HCT116 (cell line): ENCODE results near the gene PAQR8. TPM values are rescaled to one million over a fixed set of nuclear protein-coding genes. Genes with fewer than 3 reads are reported as not detected.

ENCODE experiments used
- ATAC-seq: fragments of 200-7000 bp; cut with Tn5 transposase; 2 replicates; pipeline ENCODE4 v1.9.1; 2020; ENCODE audit warnings: mild to moderate bottlenecking, moderate library complexity
- BruUV-seq: library from RNA; stranded (reverse); fragments of 400-500 nt; replicated peaks from 2 replicates; lab custom pipeline; 2021; lab: Mats Ljungman, UMichigan
- CTCF ChIA-PET: fragments of 300-600 bp; sonication (Branson Sonifier 250); formaldehyde crosslinking; loops from one replicate; lab custom pipeline; 2021; ENCODE audit warnings: antibody characterized with exemption; lab: Charles Lee
- POLR2A ChIA-PET: fragments of 300-600, 350-600 bp; sonication (Branson Sonifier 250); formaldehyde crosslinking; loops from one replicate; lab custom pipeline; 2021; ENCODE audit warnings: antibody characterized with exemption; lab: Charles Lee
- RAD21 ChIA-PET, 2 experiments: fragments of 300-600 bp; sonication (Branson Sonifier 250); formaldehyde crosslinking; loops; one replicate each; lab custom pipeline; 2023; ENCODE audit warnings: low total read pairs in 2 of 2; ENCODE audit not compliant: uncharacterized antibody in 2 of 2, unreplicated experiment in 2 of 2, low non-redundant PET in 1 of 2; lab: Charles Lee
- DNase-seq: peaks from one replicate; pipeline ENCODE4 v3.0.0-alpha.2; 2010; ENCODE audit warnings: low read depth, low spot score
- H2AFZ ChIP-seq: fragments of 200-600 bp; shearing (Covaris generic), sonication (generic); 2 replicates; pipeline ENCODE4 v1.6.1; 2017; ENCODE audit warnings: low read depth, mixed run types, mixed read lengths, antibody characterized with exemption, low read length; ENCODE audit not compliant: poor library complexity, severe bottlenecking
- H3K27ac ChIP-seq: 2 replicates; pipeline ENCODE4 v1.5.1; 2012; ENCODE audit warnings: low read depth, low read length
- H3K27me3 ChIP-seq: fragments of 200-600 bp; sonication (generic); 2 replicates; pipeline ENCODE4 v1.6.1; 2016; ENCODE audit warnings: mixed run types, low read length, mixed read lengths; ENCODE audit not compliant: insufficient read depth
- H3K36me3 ChIP-seq, 2 experiments: fragments of 200-500 bp in 1 of 2; fragments of 200-600 bp in 1 of 2; sonication (Bioruptor generic) in 1 of 2; sonication (generic) in 1 of 2; 2 replicates each; pipeline versions ENCODE4 v1.5.1 to v1.6.1; 2014 to 2016; ENCODE audit warnings: low read length in 2 of 2, inconsistent platforms in 1 of 2, mixed read lengths in 1 of 2, mixed run types in 1 of 2; ENCODE audit not compliant: insufficient read depth in 2 of 2, control insufficient read depth in 1 of 2
- H3K4me1 ChIP-seq, 2 experiments: fragments of 200-600 bp in 1 of 2; sonication (generic) in 1 of 2; 2 replicates each; pipeline versions ENCODE4 v1.5.1 to v1.6.1; 2012 to 2017; ENCODE audit warnings: low read length in 2 of 2, inconsistent platforms in 1 of 2, mild to moderate bottlenecking in 1 of 2, mixed read lengths in 1 of 2, mixed run types in 1 of 2, moderate library complexity in 1 of 2; ENCODE audit not compliant: insufficient read depth in 2 of 2, control insufficient read depth in 1 of 2
- H3K4me2 ChIP-seq: fragments of 200-600 bp; sonication (generic); 2 replicates; pipeline ENCODE4 v1.6.1; 2017; ENCODE audit warnings: mixed run types, low read length, mixed read lengths
- H3K4me3 ChIP-seq, 2 experiments: fragments of 200-600 bp in 1 of 2; sonication (generic) in 1 of 2; replicated peaks in 1 of 2; 2 replicates each; pipeline ENCODE4 v1.5.1; 2011 to 2016; ENCODE audit warnings: low read length in 2 of 2, control low read depth in 1 of 2, low read depth in 1 of 2, mild to moderate bottlenecking in 1 of 2, mixed read lengths in 1 of 2, mixed run types in 1 of 2
- H3K79me2 ChIP-seq: fragments of 200-600 bp; sonication (generic); 2 replicates; pipeline ENCODE4 v1.6.1; 2017; ENCODE audit warnings: mild to moderate bottlenecking, mixed run types, low read length, moderate library complexity, mixed read lengths; ENCODE audit not compliant: insufficient read depth
- H3K9ac ChIP-seq: fragments of 200-600 bp; sonication (generic); 2 replicates; pipeline ENCODE4 v1.6.1; 2016; ENCODE audit warnings: low read length, mixed read lengths
- H3K9me2 ChIP-seq: fragments of 200-600 bp; sonication (generic), shearing (Covaris generic); 2 replicates; pipeline ENCODE4 v1.6.1; 2017; ENCODE audit warnings: mixed run types, mild to moderate bottlenecking, moderate library complexity; ENCODE audit not compliant: insufficient read depth
- H3K9me3 ChIP-seq, 2 experiments: fragments of 200-500 bp in 1 of 2; fragments of 200-600 bp in 1 of 2; sonication (Bioruptor generic) in 1 of 2; sonication (generic) in 1 of 2; 2 replicates each; pipeline ENCODE4 v1.6.1; 2014 to 2017; ENCODE audit warnings: low read length in 2 of 2, mixed read lengths in 2 of 2, inconsistent platforms in 1 of 2, low read depth in 1 of 2, mild to moderate bottlenecking in 1 of 2, mixed run types in 1 of 2, moderate library complexity in 1 of 2; ENCODE audit not compliant: control insufficient read depth in 1 of 2, insufficient read depth in 1 of 2
- H4K20me1 ChIP-seq: fragments of 200-600 bp; sonication (generic), shearing (Covaris generic); 2 replicates; pipeline ENCODE4 v1.6.1; 2017; ENCODE audit warnings: mixed run types, mild to moderate bottlenecking, moderate library complexity; ENCODE audit not compliant: insufficient read depth
- CBX3 ChIP-seq: IDR thresholded peaks from 2 replicates; pipeline ENCODE4 v1.6.1; 2012; ENCODE audit warnings: low read depth
- EGR1 ChIP-seq: IDR thresholded peaks from 2 replicates; pipeline ENCODE4 v1.6.1; 2012; ENCODE audit warnings: low read depth
- ELF1 ChIP-seq: IDR thresholded peaks from 2 replicates; pipeline ENCODE4 v1.6.1; 2012; ENCODE audit warnings: low read depth, borderline replicate concordance
- FOSL1 ChIP-seq: IDR thresholded peaks from 2 replicates; pipeline ENCODE4 v1.6.1; 2012; ENCODE audit warnings: low read depth
- MAX ChIP-seq: IDR thresholded peaks from 2 replicates; pipeline ENCODE4 v1.6.1; 2012
- POLR2AphosphoS5 ChIP-seq: IDR thresholded peaks from 2 replicates; pipeline ENCODE4 v1.6.1; 2011; ENCODE audit warnings: mild to moderate bottlenecking, low read depth, low read length, moderate library complexity
- RAD21 ChIP-seq: IDR thresholded peaks from 2 replicates; pipeline ENCODE4 v1.6.1; 2012; ENCODE audit warnings: low read depth, mild to moderate bottlenecking
- REST ChIP-seq: IDR thresholded peaks from 2 replicates; pipeline ENCODE4 v1.6.1; 2012; ENCODE audit warnings: low read depth
- SIN3A ChIP-seq: IDR thresholded peaks from 2 replicates; pipeline ENCODE4 v1.6.1; 2012; ENCODE audit warnings: low read depth
- ZFX ChIP-seq: fragments of 450-650 bp; IDR thresholded peaks from 2 replicates; pipeline ENCODE4 v1.6.1; 2017
- intact Hi-C: fragments of 100-400 bp; cut with micrococcal nuclease; formaldehyde crosslinking; loops from 2 replicates; pipeline ENCODE4 v1.10.0; 2022
- total RNA-seq: library from RNA; stranded (reverse); gene quantifications from one replicate; pipeline ENCODE4 v1.2.1, GENCODE V29; 2021; ENCODE audit not compliant: unreplicated experiment

PAQR8 gene
- total RNA-seq, 1 experiment from 2014 or later, result 5.9 TPM

GRCh38 chr6:52375780-52376556 lies 14.0 kb downstream of the PAQR8 start:
- BruUV-seq, result no TSS peak
- POLR2A ChIA-PET, result no interaction called here
- H3K27me3 ChIP-seq, result no peaks in the 10 kb centered on the region

More at GRCh38 chr6:52375780-52376556, 14.0 kb downstream of the PAQR8 start:
- Histone ChIP-seq H3K9me3 (no peaks in the 10 kb centered on the region), H3K4me2 (no peak overlapping the region), H3K4me3 (no peak overlapping the region), H3K79me2 (no peaks in the 10 kb centered on the region)
- no peak for DNase-seq
- RAD21 ChIA-PET, result no interaction called here
- no peak for ATAC-seq
- no peak for TF ChIP-seq RAD21
- TF ChIP-seq POLR2AphosphoS5, result no peak
- no peak for TF ChIP-seq MAX
- no peak for TF ChIP-seq EGR1
- no peak for TF ChIP-seq FOSL1
- TF ChIP-seq SIN3A, result no peak
- no peak for TF ChIP-seq ELF1
- no peak for TF ChIP-seq REST
- TF ChIP-seq CBX3, result no peak
- TF ChIP-seq ZFX, result no peak
- TF ChIP-seq, all 23 proteins: peak for 0
- Histone ChIP-seq H3K4me1 (no peaks in the 10 kb centered on the region), H4K20me1 (no peaks in the 10 kb centered on the region), H2AFZ (no peak overlapping the region), H3K9ac (no peak overlapping the region), H3K27ac (no peak overlapping the region), H3K36me3 (no peaks in the 10 kb centered on the region), H3K9me2 (no peaks in the 10 kb centered on the region)
- intact Hi-C loops, result no loop called here
- CTCF ChIA-PET, result no interaction called here
